NCI-H187 (cell line): ENCODE data around the gene PLP2.

Experiments used
- DNase-seq, 2 experiments: peaks; one replicate each; lab custom pipeline; 2025; lab: John Stamatoyannopoulos, UW

PLP2 gene

DNA sequence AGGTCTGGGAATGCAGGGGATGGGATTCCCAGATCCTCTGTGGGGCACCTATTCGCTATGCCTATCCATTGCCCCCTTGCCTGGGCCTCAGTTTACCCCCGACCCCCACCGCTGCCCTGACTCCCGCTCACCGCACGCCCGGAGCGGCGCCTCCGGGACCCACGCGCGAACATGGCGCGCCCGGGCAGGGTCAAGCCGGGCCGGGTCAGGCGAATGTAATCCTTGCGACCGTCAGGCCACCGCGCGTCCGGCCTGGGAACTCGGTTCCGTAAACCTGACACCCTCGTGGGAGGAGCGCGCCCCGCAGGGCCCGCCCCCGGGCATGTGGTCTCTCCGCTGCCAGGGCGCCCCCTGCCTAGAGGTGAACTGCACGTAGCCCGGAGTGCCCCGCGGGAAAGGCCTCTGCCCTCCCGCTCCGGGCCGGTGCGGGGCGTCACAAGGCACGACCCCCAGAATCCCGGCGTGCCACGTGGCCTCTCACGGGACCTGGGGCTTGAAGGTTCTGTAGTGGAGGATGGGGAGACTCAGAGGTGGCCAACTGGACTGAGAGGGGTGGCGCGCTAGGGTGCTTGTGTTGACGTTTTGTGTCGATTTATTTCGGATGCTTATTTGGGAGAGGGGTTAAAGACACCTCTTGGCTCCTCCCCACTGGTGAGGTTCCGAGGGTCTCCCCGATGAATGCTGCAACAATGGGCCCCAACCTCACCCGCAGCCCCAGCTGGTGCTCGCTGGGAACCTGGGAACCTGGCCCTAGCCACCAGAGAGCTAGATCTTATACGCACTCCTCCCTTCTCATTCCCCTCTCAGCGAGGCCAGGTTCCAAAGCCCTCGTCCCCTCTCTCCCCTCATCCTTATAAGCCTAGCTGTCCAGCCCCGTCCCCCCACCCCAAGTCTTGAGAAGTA is 14.7 kb downstream of the PLP2 start, which contains the start of gene PRICKLE3:
PRICKLE3 (minus strand) TSS at position 249 of the 903 bp plus-strand sequence; CDS start at position 173, 76 bp downstream.
- no peak for DNase-seq

DNA sequence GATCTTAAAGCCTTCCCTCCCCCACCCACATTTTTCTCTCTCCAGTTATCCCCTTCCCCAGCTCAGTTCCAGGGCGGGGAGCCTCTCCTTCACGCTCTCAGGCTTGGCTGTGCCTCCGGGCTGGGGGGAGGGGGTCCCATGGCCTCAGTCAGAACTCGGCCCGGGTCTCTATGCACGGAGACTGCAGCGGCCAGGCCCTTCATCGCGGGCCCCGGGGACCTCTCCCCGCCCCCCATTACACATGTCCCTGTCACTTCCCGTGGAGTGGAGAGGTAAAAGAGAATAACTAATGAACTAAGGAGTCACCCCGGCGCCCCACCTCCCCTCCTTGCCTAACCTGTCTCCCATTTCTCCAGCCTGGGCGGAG is 15.3 kb downstream of the PLP2 start:
- no peak for DNase-seq

- DNase-seq: no peak
These were observed 15.8 kb downstream of the PLP2 start for GRCh38 chrX:49187526-49187925.

- no peak for DNase-seq
These were observed 16.9 kb downstream of the PLP2 start for GRCh38 chrX:49188468-49189076.

- no peak for DNase-seq
These were observed 17.9 kb downstream of the PLP2 start for GRCh38 chrX:49189606-49190005.

- peak; percentile 41 to 91 for DNase-seq
These were observed 19.3 kb downstream of the PLP2 start for GRCh38 chrX:49190821-49191573.

GRCh38 chrX:49191574-49192011 is 19.9 kb downstream of the PLP2 start:
- DNase-seq: no peak

GRCh38 chrX:49192722-49193328 is 21.1 kb downstream of the PLP2 start:
- no peak for DNase-seq

GRCh38 chrX:49193542-49193964 is 21.9 kb downstream of the PLP2 start:
- DNase-seq: no peak

DNA sequence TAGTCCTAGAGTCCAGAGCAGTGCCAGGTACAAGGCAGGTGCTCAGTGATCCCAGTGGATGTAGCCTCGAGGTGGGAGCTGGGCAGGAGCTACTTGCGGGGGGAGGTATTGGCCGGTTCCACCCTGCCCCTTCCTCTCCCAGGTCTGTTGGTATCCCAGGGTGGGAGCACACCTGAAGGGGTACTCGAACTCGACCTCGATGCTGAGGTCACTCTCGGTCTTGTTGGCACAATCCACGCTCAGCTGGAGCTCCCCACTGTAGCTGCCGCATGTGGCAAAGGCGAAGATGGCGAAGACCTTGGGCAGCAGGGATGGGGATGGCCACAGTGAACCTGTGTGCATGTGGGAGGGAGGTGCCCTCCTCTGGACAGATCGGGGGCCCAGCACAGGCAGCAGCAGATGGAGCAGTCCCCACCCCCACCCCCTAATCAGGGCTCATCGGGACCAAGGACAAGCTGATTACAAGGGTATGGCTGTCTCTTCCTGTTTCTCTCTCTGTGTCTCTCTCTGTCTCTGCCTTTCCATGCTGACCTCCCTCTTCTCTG is 25.9 kb downstream of the PLP2 start:
- DNase-seq: no peak

DNA sequence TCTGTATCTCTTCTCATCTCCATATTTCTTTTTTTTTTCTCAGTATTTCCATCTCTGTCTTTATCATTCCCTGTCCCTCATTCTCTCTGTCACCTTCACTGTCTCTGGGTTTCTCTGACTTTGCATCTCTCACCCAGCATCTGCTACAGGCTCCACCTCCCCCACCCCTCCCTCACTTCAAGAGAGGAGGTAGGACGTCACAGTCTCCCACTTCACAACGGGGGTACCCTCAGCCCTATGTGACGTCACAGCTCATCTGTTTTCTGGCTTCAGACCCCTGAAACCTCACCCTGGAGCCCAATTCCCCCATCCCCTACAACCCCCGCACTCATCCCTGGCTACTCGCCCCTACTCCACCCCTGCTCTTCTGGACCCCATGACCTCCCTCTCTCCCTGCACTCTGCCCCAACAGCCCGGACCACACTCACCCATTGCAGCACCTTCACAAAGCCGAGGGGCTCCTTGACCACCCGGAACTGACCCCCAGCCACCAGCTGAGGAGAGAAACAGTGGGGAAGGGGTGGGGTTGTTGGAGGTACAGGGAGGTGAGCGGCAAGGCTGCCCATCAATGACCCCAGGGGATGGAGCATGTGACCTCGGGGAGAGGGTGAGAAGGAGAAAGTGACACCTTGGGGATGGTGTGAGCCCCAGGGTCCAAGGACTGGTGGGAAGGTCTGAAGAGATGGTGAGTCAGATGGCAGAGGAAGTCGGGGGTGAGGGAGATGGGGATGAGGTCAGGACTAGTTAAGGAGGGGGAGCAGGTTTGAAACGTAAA is 27.0 kb downstream of the PLP2 start:
- no peak for DNase-seq

DNA sequence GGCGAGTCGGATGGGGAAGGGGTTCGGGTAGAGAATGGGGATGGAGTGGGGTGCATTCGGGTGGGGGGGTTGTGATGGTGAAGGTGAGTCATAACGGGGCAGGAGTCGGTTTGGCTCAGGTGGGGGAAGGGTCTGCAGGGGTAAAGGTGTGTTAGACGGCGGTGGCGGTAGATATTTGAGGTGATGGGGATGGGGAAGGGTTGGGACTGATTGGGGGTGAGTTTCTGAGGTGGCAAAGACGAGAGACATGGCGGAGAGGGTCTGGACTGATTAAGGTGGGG is 27.6 kb downstream of the PLP2 start:
- DNase-seq: no peak

- DNase-seq: peak; percentile 6 to 7
These were observed 28.4 kb downstream of the PLP2 start, which contains the start of gene SYP for GRCh38 chrX:49199906-49200771. Gene SYP, minus strand, starts transcription at chrX:49200193. Its CDS starts 7 bp downstream, at chrX:49200186.

GRCh38 chrX:49202022-49202421 is 30.3 kb downstream of the PLP2 start:
- DNase-seq: no peak

DNA sequence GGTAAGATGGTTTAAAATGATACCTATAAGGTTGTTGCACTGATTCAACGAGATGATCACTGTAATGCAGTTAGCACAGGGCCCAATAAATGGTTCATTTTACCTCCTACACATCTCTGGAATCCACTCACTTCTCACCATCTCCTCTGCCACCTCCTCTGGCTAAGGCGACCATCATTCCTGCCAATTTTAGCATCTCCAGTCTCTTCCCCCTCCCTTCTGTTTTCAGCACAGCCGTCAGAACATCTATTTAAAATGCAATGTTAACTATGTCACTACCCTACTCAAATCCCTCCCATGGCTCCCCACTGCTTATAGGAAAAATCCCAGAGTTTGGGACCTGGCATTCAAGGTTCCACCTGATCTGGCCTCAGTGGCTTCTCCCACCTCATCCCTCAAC is 31.8 kb downstream of the PLP2 start:
- DNase-seq: no peak

DNA sequence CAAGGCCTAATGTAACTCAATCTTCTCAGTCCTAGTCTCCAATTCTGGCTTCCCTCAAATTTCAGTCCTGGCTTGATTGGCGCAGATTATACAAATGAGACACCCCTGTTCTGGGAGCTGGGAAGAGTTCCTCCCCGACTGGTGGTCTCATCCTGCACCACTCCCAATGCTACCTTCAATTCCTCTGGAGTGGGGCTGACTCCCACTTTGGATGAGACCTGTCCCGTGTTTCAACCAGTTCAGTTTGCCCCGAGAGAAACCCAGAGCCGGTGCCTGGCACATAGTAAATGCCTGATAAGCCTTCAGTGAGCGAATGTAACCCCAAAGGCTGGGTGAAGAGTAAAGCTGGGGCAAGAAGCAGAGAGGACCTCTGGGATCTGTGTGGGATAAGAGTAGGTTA is 32.3 kb downstream of the PLP2 start:
- DNase-seq: no peak

DNA sequence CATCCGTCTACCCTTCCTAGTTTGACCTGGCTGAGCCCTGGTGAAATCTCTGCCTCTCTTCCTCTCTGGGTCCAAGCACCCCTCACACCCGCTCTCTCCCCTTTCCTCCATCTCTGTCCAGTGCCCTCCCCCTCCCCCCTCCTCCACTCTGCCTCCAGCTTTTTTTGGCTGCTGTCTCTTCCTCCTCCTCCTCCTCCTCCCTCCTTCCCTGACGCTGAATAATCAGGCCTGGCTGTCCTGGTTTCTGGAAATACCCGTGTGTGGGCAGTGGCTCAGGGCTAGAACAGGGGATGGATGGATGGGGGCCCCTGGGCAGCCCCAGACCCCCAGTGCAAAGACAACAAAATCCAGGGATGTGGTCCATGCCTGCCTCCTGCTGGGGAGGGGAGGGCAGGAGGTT is 33.0 kb downstream of the PLP2 start:
- no peak for DNase-seq

DNA sequence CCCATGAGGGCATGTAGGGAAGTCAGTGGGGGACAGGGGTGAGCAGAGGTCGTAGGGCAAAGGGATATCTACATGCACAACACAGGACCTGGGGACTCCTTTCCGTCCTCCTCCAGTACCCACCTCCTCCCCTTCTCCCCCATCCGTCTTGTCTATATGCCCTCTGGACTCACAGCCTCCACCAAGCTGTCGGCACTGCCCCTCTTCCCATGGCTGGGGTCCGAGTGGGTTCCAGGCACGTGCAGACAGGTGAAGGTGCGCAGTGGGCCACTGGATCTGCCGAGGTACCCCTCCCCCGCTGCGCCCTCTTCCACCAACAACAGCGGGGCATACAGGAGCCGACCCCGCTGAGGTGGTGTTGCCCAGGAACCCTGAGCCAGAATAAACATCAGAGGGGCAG is 33.7 kb downstream of the PLP2 start:
- no peak for DNase-seq

DNA sequence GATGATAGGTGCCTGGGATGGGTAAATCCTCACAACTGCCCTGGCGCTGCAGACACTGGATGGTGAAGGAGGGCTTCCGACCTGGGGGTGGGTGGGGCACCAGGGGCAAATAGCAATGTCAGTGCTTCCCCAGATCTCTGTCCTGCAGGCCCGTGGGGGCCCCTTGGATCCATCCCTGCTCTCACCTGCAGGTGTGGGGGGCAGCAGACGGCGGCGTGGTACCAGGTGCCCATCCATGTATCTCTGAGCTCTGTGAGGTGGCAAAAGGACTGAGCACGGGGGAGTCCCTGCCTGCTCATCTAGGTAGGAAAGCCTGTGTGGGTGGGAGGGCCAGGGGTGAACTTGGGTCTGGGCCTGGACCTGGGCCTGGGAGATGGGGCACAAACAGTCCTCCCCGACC is 34.8 kb downstream of the PLP2 start:
- no peak for DNase-seq

GRCh38 chrX:49208399-49208798 is 36.7 kb downstream of the PLP2 start:
- DNase-seq: no peak
